Measurements from ENCODE around the gene CXCL13.

DNA sequence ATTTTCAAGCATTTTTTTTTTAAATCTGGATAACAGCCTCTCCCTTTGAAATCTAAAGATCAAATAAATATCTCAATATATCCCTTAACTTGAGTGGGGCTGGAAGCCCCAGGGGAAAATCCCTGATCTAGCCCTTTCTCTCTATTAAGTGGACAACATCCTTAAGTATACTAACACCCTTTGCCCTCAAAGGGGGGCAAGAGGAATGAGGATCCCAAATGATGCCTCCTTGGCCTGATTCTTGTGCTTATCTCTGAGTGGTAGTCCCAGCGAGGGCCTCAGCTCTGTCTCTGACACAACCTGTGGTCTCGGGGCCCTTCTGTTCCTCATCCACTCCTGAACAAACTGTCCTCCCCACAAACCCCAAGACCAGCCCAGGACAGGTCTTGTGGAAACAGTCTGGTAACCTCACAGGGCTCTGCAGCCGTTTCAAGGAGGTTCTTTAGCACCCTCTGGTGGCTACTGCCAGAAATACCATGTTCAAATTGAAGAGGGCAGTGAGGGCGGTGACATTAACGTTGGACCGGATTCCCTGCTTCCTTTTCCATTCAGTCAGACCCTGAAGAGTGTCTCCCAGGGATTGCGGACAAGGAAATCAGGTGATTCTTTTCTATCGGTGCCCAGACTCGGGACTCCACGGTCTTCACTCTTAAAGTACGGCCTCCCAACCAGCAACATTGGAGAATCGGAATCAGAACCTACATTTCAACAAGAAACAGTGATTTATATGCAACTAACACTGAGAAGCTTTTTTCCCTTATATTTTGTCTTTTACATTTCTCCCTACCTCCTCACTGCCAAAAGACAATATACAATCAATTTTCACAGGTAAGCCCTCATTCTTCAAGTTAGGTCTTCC is 13.0 kb downstream of the CXCL13 start:
- TF ChIP-seq, protein P1, sequence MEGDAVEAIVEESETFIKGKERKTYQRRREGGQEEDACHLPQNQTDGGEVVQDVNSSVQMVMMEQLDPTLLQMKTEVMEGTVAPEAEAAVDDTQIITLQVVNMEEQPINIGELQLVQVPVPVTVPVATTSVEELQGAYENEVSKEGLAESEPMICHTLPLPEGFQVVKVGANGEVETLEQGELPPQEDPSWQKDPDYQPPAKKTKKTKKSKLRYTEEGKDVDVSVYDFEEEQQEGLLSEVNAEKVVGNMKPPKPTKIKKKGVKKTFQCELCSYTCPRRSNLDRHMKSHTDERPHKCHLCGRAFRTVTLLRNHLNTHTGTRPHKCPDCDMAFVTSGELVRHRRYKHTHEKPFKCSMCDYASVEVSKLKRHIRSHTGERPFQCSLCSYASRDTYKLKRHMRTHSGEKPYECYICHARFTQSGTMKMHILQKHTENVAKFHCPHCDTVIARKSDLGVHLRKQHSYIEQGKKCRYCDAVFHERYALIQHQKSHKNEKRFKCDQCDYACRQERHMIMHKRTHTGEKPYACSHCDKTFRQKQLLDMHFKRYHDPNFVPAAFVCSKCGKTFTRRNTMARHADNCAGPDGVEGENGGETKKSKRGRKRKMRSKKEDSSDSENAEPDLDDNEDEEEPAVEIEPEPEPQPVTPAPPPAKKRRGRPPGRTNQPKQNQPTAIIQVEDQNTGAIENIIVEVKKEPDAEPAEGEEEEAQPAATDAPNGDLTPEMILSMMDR (IDR thresholded peaks at IDR 0.05; ENCODE audit: insufficient read depth, low read length, poor library complexity, severe bottlenecking) = peak; percentile 34
- no peak for TF ChIP-seq EZH2phosphoT487 (conservative IDR thresholded peaks at IDR 0.05; ENCODE audit: low read length)
